ENCODE results near the gene MAD1L1.

GRCh38 chr7:1918063-1918645 is 314.6 kb downstream of the MAD1L1 start:
- no peak for TF ChIP-seq CTCF (conservative IDR thresholded peaks at IDR 0.05; ENCODE audit: low read depth, low read length)
- no peak for TF ChIP-seq EZH2 (IDR thresholded peaks at IDR 0.05; ENCODE audit: borderline replicate concordance, low read depth, low read length, poor library complexity, severe bottlenecking)
